Measurements from ENCODE around the gene NADSYN1.

NADSYN1 gene

GRCh38 chr11:71542879-71543777, 90.1 kb downstream of the NADSYN1 start:
- no peak for TF ChIP-seq EGR1 (IDR thresholded peaks at IDR 0.05)
- no peak for TF ChIP-seq REST (IDR thresholded peaks at IDR 0.05; ENCODE audit: low read depth)
- no peak for TF ChIP-seq EP300 (IDR thresholded peaks at IDR 0.05; ENCODE audit: borderline replicate concordance)
- no peak for TF ChIP-seq TAF1 (IDR thresholded peaks at IDR 0.05; ENCODE audit: low read depth)
- TF ChIP-seq USF1 (IDR thresholded peaks at IDR 0.05), result no peak
- no peak for TF ChIP-seq MAX (IDR thresholded peaks at IDR 0.05)
- TF ChIP-seq TEAD4 (IDR thresholded peaks at IDR 0.05), result no peak
- no peak for TF ChIP-seq CREB1 (IDR thresholded peaks at IDR 0.05; ENCODE audit: low read depth)
- no peak for TF ChIP-seq FOXM1 (IDR thresholded peaks at IDR 0.05; ENCODE audit: borderline replicate concordance, low read depth)
- TF ChIP-seq TCF12 (IDR thresholded peaks at IDR 0.05; ENCODE audit: low read depth), result no peak
- no peak for TF ChIP-seq RAD21 (IDR thresholded peaks at IDR 0.05; ENCODE audit: low read depth)
- no peak for TF ChIP-seq ZBTB7A (IDR thresholded peaks at IDR 0.05; ENCODE audit: low read depth)
- no peak for TF ChIP-seq NFIC (IDR thresholded peaks at IDR 0.05)
- TF ChIP-seq CEBPB (IDR thresholded peaks at IDR 0.05), result no peak

- no peak for TF ChIP-seq CEBPB (IDR thresholded peaks at IDR 0.05)
- no peak for TF ChIP-seq EGR1 (IDR thresholded peaks at IDR 0.05)
- no peak for TF ChIP-seq RAD21 (IDR thresholded peaks at IDR 0.05; ENCODE audit: low read depth)
- no peak for TF ChIP-seq REST (IDR thresholded peaks at IDR 0.05; ENCODE audit: low read depth)
- no peak for TF ChIP-seq MAX (IDR thresholded peaks at IDR 0.05)
- no peak for TF ChIP-seq EP300 (IDR thresholded peaks at IDR 0.05; ENCODE audit: borderline replicate concordance)
- no peak for TF ChIP-seq ZBTB7A (IDR thresholded peaks at IDR 0.05; ENCODE audit: low read depth)
Measured at GRCh38 chr11:71543866-71544265, 90.9 kb downstream of the NADSYN1 start.

- TF ChIP-seq TAF1 (IDR thresholded peaks at IDR 0.05; ENCODE audit: low read depth) (no peak), NFIC (IDR thresholded peaks at IDR 0.05) (no peak), YY1 (IDR thresholded peaks at IDR 0.05; ENCODE audit: low read depth) (no peak)
Measured at GRCh38 chr11:71544525-71545214, 91.7 kb downstream of the NADSYN1 start.

- no peak for TF ChIP-seq RAD21 (IDR thresholded peaks at IDR 0.05; ENCODE audit: low read depth)
- no peak for TF ChIP-seq FOXM1 (IDR thresholded peaks at IDR 0.05; ENCODE audit: borderline replicate concordance, low read depth)
- TF ChIP-seq NFIC (IDR thresholded peaks at IDR 0.05), result no peak
- TF ChIP-seq TEAD4 (IDR thresholded peaks at IDR 0.05), result no peak
- TF ChIP-seq TCF12 (IDR thresholded peaks at IDR 0.05; ENCODE audit: low read depth), result no peak
- TF ChIP-seq CEBPB (IDR thresholded peaks at IDR 0.05), result no peak
- no peak for TF ChIP-seq EGR1 (IDR thresholded peaks at IDR 0.05)
Measured at GRCh38 chr11:71545405-71545966, 92.5 kb downstream of the NADSYN1 start.

- TF ChIP-seq CEBPB (IDR thresholded peaks at IDR 0.05), result no peak
- no peak for TF ChIP-seq YY1 (IDR thresholded peaks at IDR 0.05; ENCODE audit: low read depth)
- no peak for TF ChIP-seq ZBTB7A (IDR thresholded peaks at IDR 0.05; ENCODE audit: low read depth)
- no peak for TF ChIP-seq RAD21 (IDR thresholded peaks at IDR 0.05; ENCODE audit: low read depth)
- TF ChIP-seq EGR1 (IDR thresholded peaks at IDR 0.05), result no peak
- TF ChIP-seq REST (IDR thresholded peaks at IDR 0.05; ENCODE audit: low read depth), result no peak
- no peak for TF ChIP-seq TEAD4 (IDR thresholded peaks at IDR 0.05)
- no peak for TF ChIP-seq TAF1 (IDR thresholded peaks at IDR 0.05; ENCODE audit: low read depth)
- no peak for TF ChIP-seq CREB1 (IDR thresholded peaks at IDR 0.05; ENCODE audit: low read depth)
- no peak for TF ChIP-seq EP300 (IDR thresholded peaks at IDR 0.05; ENCODE audit: borderline replicate concordance)
- TF ChIP-seq TCF12 (IDR thresholded peaks at IDR 0.05; ENCODE audit: low read depth), result no peak
Measured at GRCh38 chr11:71548120-71548519, 95.1 kb downstream of the NADSYN1 start, which contains the start of gene KRTAP5-9. TSS of gene KRTAP5-9 (plus strand) at chr11:71548420. CDS start at chr11:71548658, 238 bp downstream.

Data from Ishikawa (cell line).